GM12892 (cell line): Measurements from ENCODE around the gene MYOG.

Source experiments
- DNase-seq: peaks from one replicate; pipeline ENCODE4 v3.0.0; 2011; ENCODE audit not compliant: insufficient read length
- FAIRE-seq: peaks from 2 replicates; lab custom pipeline; 2011; peaks lifted over from hg19 to GRCh38; lab: Jason Lieb, UNC
- POLR2A ChIP-seq: IDR thresholded peaks from 2 replicates; pipeline ENCODE4 v1.6.1; 2011; ENCODE audit warnings: low read depth, low read length, control low read depth
- POLR2AphosphoS5 ChIP-seq: IDR thresholded peaks from 2 replicates; pipeline ENCODE4 v1.6.1; 2011; ENCODE audit warnings: low read depth, low read length, control low read depth
- TAF1 ChIP-seq: IDR thresholded peaks from 2 replicates; pipeline ENCODE4 v1.6.1; 2011; ENCODE audit warnings: low read depth, mild to moderate bottlenecking, control low read depth, low read length, borderline replicate concordance

The MYOG gene

GRCh38 chr1:203056516-203056915 is 29.3 kb downstream of the MYOG start:
- FAIRE-seq, result no peak
- TF ChIP-seq TAF1 (no peak), POLR2AphosphoS5 (no peak), POLR2A (no peak)
- DNase-seq, result no peak

- FAIRE-seq (no peak), DNase-seq (no peak)
- TF ChIP-seq POLR2AphosphoS5, result no peak
- TF ChIP-seq TAF1, result no peak
- no peak for TF ChIP-seq POLR2A
Observed at GRCh38 chr1:203056012-203056411, 29.8 kb downstream of the MYOG start.

GRCh38 chr1:203055161-203055799 is 30.5 kb downstream of the MYOG start:
- DNase-seq, result no peak
- no peak for FAIRE-seq
- TF ChIP-seq TAF1, result no peak
- TF ChIP-seq POLR2A, result no peak
- no peak for TF ChIP-seq POLR2AphosphoS5

GRCh38 chr1:203054642-203055041 is 31.2 kb downstream of the MYOG start:
- TF ChIP-seq POLR2A (no peak), POLR2AphosphoS5 (no peak), TAF1 (no peak)
- no peak for DNase-seq
- FAIRE-seq, result no peak

- FAIRE-seq (no peak), DNase-seq (no peak)
- TF ChIP-seq TAF1 (no peak), POLR2AphosphoS5 (no peak), POLR2A (no peak)
Observed at GRCh38 chr1:203054184-203054583, 31.6 kb downstream of the MYOG start.

- DNase-seq, result no peak
- no peak for FAIRE-seq
- TF ChIP-seq POLR2AphosphoS5, result no peak
- TF ChIP-seq TAF1, result no peak
- no peak for TF ChIP-seq POLR2A
Observed at GRCh38 chr1:203052601-203053000, 33.2 kb downstream of the MYOG start.

- FAIRE-seq (no peak), DNase-seq (no peak)
- TF ChIP-seq POLR2AphosphoS5, result no peak
- no peak for TF ChIP-seq TAF1
- no peak for TF ChIP-seq POLR2A
Observed at GRCh38 chr1:203051841-203052324, 33.9 kb downstream of the MYOG start.

GRCh38 chr1:203050826-203051225 is 35.0 kb downstream of the MYOG start:
- FAIRE-seq, result no peak
- DNase-seq, result no peak
- no peak for TF ChIP-seq TAF1
- TF ChIP-seq POLR2A, result no peak
- no peak for TF ChIP-seq POLR2AphosphoS5

- FAIRE-seq (no peak), DNase-seq (no peak)
- no peak for TF ChIP-seq TAF1
- no peak for TF ChIP-seq POLR2A
- no peak for TF ChIP-seq POLR2AphosphoS5
Observed at GRCh38 chr1:203049576-203050180, 36.1 kb downstream of the MYOG start.

- TF ChIP-seq POLR2A, result no peak
- no peak for TF ChIP-seq POLR2AphosphoS5
- TF ChIP-seq TAF1, result no peak
- FAIRE-seq, result no peak
- no peak for DNase-seq
Observed at GRCh38 chr1:203049077-203049476, 36.7 kb downstream of the MYOG start.

- DNase-seq (no peak), FAIRE-seq (no peak)
- TF ChIP-seq TAF1, result no peak
- TF ChIP-seq POLR2A, result no peak
- TF ChIP-seq POLR2AphosphoS5, result no peak
Observed at GRCh38 chr1:203048555-203049051, 37.2 kb downstream of the MYOG start.

- DNase-seq (no peak), FAIRE-seq (no peak)
- TF ChIP-seq TAF1 (no peak), POLR2A (no peak), POLR2AphosphoS5 (no peak)
Observed at GRCh38 chr1:203048086-203048485, 37.7 kb downstream of the MYOG start.
